Uterus (tissue), 2 donors: ENCODE results near the gene NOS1AP.

Experiments
- POLR2A ChIP-seq, 2 donors: fragments of 450-650 bp; IDR thresholded peaks; one replicate each; pipeline ENCODE4 v1.6.1; 2016; ENCODE audit warnings: antibody characterized with exemption in 2 of 2, mild to moderate bottlenecking in 1 of 2, moderate library complexity in 1 of 2
- TF ChIP-seq, protein P1 (sequence below), 4 experiments: fragments of 200-600 bp in 2 of 4; fragments of 450-650 bp in 2 of 4; sonication (generic) in 2 of 4; IDR thresholded peaks; one replicate each; pipeline ENCODE4 v1.5.1; 2016 to 2019; ENCODE audit warnings: antibody characterized with exemption in 4 of 4, mild to moderate bottlenecking in 2 of 4, moderate library complexity in 1 of 4

DNA sequence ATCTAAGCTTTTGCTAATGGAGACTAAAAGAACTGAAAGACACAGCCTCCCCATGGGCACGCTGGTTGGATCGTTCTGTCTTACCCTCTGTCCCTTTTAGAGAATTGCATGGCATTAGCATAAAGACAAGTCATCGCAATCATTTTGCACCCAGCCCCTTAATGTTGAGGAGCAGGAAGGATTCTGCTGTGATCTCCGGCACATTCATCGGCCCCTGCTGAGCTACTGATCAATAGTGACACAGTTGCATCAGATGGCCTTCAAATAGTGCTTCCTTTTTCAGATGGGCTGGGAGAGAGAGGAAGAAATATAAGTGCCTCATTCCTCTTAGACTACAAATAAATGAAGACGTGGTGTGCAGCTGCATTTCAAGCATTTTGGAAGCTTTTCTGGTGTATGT lies 75.4 kb downstream of the NOS1AP start:
- TF ChIP-seq, protein P1, sequence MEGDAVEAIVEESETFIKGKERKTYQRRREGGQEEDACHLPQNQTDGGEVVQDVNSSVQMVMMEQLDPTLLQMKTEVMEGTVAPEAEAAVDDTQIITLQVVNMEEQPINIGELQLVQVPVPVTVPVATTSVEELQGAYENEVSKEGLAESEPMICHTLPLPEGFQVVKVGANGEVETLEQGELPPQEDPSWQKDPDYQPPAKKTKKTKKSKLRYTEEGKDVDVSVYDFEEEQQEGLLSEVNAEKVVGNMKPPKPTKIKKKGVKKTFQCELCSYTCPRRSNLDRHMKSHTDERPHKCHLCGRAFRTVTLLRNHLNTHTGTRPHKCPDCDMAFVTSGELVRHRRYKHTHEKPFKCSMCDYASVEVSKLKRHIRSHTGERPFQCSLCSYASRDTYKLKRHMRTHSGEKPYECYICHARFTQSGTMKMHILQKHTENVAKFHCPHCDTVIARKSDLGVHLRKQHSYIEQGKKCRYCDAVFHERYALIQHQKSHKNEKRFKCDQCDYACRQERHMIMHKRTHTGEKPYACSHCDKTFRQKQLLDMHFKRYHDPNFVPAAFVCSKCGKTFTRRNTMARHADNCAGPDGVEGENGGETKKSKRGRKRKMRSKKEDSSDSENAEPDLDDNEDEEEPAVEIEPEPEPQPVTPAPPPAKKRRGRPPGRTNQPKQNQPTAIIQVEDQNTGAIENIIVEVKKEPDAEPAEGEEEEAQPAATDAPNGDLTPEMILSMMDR (IDR thresholded peaks at IDR 0.05): no peak
- no peak for TF ChIP-seq POLR2A (IDR thresholded peaks at IDR 0.05)
